Measurements from ENCODE around the gene EHBP1L1.

EHBP1L1 gene

DNA sequence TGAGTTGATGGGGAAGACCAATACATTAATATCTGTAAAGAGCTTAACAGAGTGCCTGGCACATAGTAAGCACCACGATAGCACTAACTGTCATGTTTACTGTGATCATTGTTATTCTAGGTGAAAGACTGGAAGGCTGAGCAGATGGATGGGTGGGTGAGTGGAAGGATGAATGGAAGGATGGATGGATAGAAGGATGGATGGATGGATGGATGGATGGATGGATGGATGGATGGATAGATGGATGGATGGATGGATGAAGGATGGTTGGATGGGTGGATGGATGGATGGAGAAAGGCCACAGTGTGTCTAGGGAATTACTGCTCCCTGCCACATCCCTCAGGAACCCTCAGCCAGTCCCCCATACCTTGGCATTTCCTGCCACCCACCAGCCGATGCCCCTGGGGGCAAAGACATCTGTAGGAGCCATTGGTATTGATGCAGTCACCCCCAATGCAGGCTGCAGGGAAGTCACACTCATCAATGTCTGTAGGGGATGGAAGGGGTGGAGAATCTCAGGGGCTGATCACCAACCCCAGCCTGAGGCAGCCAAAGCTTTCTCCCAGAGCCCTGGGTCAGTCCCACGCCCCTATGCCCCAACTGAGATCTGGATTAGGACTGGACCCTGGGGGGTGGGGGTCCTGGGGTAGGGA, 33.0 kb upstream of the EHBP1L1 start:
- no peak overlapping the region for H3K4me3 ChIP-seq (ENCODE audit: low read depth, low read length)
- H3K18ac ChIP-seq (ENCODE audit: low read length): no peak overlapping the region
- no peak overlapping the region for H2AFZ ChIP-seq (ENCODE audit: insufficient read depth, low read length, poor library complexity)
- no peak overlapping the region for H2BK120ac ChIP-seq (ENCODE audit: insufficient read depth, low read length, poor library complexity)
- H3K79me2 ChIP-seq (ENCODE audit: control insufficient read depth, insufficient read depth, low read length, poor library complexity): peaks cover 3% of the 10 kb centered on the region
- H3K4ac ChIP-seq (ENCODE audit: low read depth, low read length): no peak overlapping the region
- no peak overlapping the region for H2AK5ac ChIP-seq (ENCODE audit: low read length)
- no peak overlapping the region for H3K9ac ChIP-seq (ENCODE audit: low read length)
- peaks cover 10% of the 10 kb centered on the region for H3K27me3 ChIP-seq (ENCODE audit: insufficient read depth, low read length)
- H3K23ac ChIP-seq (ENCODE audit: low read length): no peak overlapping the region
- no peak overlapping the region for H2BK5ac ChIP-seq (ENCODE audit: low read depth, low read length, poor library complexity)
- no peak overlapping the region for H3K27ac ChIP-seq (ENCODE audit: low read depth, low read length)
- H3K14ac ChIP-seq (ENCODE audit: low read length): no peak overlapping the region
- H3K4me1 ChIP-seq (ENCODE audit: control insufficient read depth in 1 of 2, insufficient read depth in 2 of 2, low read length in 2 of 2): peaks cover 24 to 34% of the 10 kb centered on the region in 2 experiments
- H2BK12ac ChIP-seq (ENCODE audit: low read length): no peak overlapping the region
- no peak overlapping the region for H4K12ac ChIP-seq (ENCODE audit: low read depth, low read length)
- H3K79me1 ChIP-seq (ENCODE audit: low read length): peaks cover 18% of the 10 kb centered on the region
- H3K9me3 ChIP-seq (ENCODE audit: insufficient read depth, low read depth, low read length): peaks cover 2% of the 10 kb centered on the region
- WGBS (ENCODE audit: extremely low coverage, insufficient coverage, insufficient read length): no CpG with 5 or more reads among the region's 3 CpGs
- no peak overlapping the region for H4K91ac ChIP-seq (ENCODE audit: low read depth, low read length)
- no peak overlapping the region for H3K4me2 ChIP-seq (ENCODE audit: low read length)
- H4K8ac ChIP-seq (ENCODE audit: low read depth, low read length): no peak overlapping the region
- no peak for DNase-seq
- peaks cover 9 to 11% of the 10 kb centered on the region in 2 experiments for H3K36me3 ChIP-seq (ENCODE audit: control insufficient read depth in 1 of 2, insufficient read depth in 2 of 2, low read length in 2 of 2)

DNA sequence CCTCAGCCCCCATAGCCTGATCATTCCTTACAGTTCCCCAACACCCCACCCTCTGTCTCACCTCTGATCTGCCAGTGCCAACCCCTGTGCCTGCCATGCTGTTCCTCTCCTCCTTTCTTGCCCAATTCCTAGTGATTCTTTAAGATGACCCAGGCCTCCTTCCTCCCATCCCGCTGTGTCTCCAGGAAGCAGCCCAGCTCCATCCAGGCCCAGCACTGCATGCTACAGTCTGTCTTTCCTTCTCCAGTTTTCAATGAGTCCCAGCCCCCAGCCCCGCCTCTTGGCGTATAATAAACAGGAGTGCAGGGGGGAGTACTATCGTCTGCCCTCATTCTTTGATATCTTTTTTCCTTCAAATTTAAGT, 30.0 kb upstream of the EHBP1L1 start:
- no peak overlapping the region for H2BK5ac ChIP-seq (ENCODE audit: low read depth, low read length, poor library complexity)
- no peak overlapping the region for H3K4me2 ChIP-seq (ENCODE audit: low read length)
- H3K4me3 ChIP-seq (ENCODE audit: low read depth, low read length): no peak overlapping the region
- no peak overlapping the region for H2AK5ac ChIP-seq (ENCODE audit: low read length)
- no peak overlapping the region for H3K27ac ChIP-seq (ENCODE audit: low read depth, low read length)
- H3K4me1 ChIP-seq (ENCODE audit: control insufficient read depth in 1 of 2, insufficient read depth in 2 of 2, low read length in 2 of 2): peaks cover 16 to 17% of the 10 kb centered on the region in 2 experiments
- H4K8ac ChIP-seq (ENCODE audit: low read depth, low read length): no peak overlapping the region
- H2BK120ac ChIP-seq (ENCODE audit: insufficient read depth, low read length, poor library complexity): no peak overlapping the region
- no peak for DNase-seq
- H3K79me2 ChIP-seq (ENCODE audit: control insufficient read depth, insufficient read depth, low read length, poor library complexity): peaks cover 3% of the 10 kb centered on the region
- no peaks in the 10 kb centered on the region for H3K9me3 ChIP-seq (ENCODE audit: insufficient read depth, low read depth, low read length)
- H3K27me3 ChIP-seq (ENCODE audit: insufficient read depth, low read length): peaks cover 9% of the 10 kb centered on the region
- no CpG with 5 or more reads among the region's 4 CpGs for WGBS (ENCODE audit: extremely low coverage, insufficient coverage, insufficient read length)
- no peak overlapping the region for H3K9ac ChIP-seq (ENCODE audit: low read length)
- H2AFZ ChIP-seq (ENCODE audit: insufficient read depth, low read length, poor library complexity): no peak overlapping the region
- H3K18ac ChIP-seq (ENCODE audit: low read length): no peak overlapping the region
- no peak overlapping the region for H3K4ac ChIP-seq (ENCODE audit: low read depth, low read length)
- H2BK12ac ChIP-seq (ENCODE audit: low read length): no peak overlapping the region
- H3K36me3 ChIP-seq (ENCODE audit: control insufficient read depth in 1 of 2, insufficient read depth in 2 of 2, low read length in 2 of 2): no peaks in the 10 kb centered on the region
- no peak overlapping the region for H3K14ac ChIP-seq (ENCODE audit: low read length)
- H4K91ac ChIP-seq (ENCODE audit: low read depth, low read length): no peak overlapping the region
- H3K23ac ChIP-seq (ENCODE audit: low read length): no peak overlapping the region
- peaks cover 9% of the 10 kb centered on the region for H3K79me1 ChIP-seq (ENCODE audit: low read length)
- H4K12ac ChIP-seq (ENCODE audit: low read depth, low read length): no peak overlapping the region

- H4K91ac ChIP-seq (ENCODE audit: low read depth, low read length): peak overlapping the region; percentile 42
- no peak overlapping the region for H3K18ac ChIP-seq (ENCODE audit: low read length)
- H3K27ac ChIP-seq (ENCODE audit: low read depth, low read length): no peak overlapping the region
- peak overlapping the region; percentile 19 for H3K4me3 ChIP-seq (ENCODE audit: low read depth, low read length)
- H2BK5ac ChIP-seq (ENCODE audit: low read depth, low read length, poor library complexity): no peak overlapping the region
- H2BK12ac ChIP-seq (ENCODE audit: low read length): no peak overlapping the region
- peak overlapping the region; percentile 20 for H2AFZ ChIP-seq (ENCODE audit: insufficient read depth, low read length, poor library complexity)
- H4K8ac ChIP-seq (ENCODE audit: low read depth, low read length): peak overlapping the region; percentile 31
- peak overlapping the region; percentile 14 for H2BK120ac ChIP-seq (ENCODE audit: insufficient read depth, low read length, poor library complexity)
- WGBS (ENCODE audit: extremely low coverage, insufficient coverage, insufficient read length): no CpG with 5 or more reads among the region's 64 CpGs
- H3K79me1 ChIP-seq (ENCODE audit: low read length): peaks cover 4% of the 10 kb centered on the region
- peak overlapping the region; percentile 8 for H4K12ac ChIP-seq (ENCODE audit: low read depth, low read length)
- peak; percentile 77 to 85 for DNase-seq
- peak overlapping the region; percentile 39 for H3K14ac ChIP-seq (ENCODE audit: low read length)
- no peaks in the 10 kb centered on the region for H3K36me3 ChIP-seq (ENCODE audit: control insufficient read depth in 1 of 2, insufficient read depth in 2 of 2, low read length in 2 of 2)
- H3K4ac ChIP-seq (ENCODE audit: low read depth, low read length): no peak overlapping the region
- H3K9ac ChIP-seq (ENCODE audit: low read length): no peak overlapping the region
- peaks cover 9% of the 10 kb centered on the region for H3K27me3 ChIP-seq (ENCODE audit: insufficient read depth, low read length)
- H3K4me1 ChIP-seq (ENCODE audit: control insufficient read depth in 1 of 2, insufficient read depth in 2 of 2, low read length in 2 of 2): peaks cover 15 to 16% of the 10 kb centered on the region in 2 experiments
- no peak overlapping the region for H3K23ac ChIP-seq (ENCODE audit: low read length)
- no peaks in the 10 kb centered on the region for H3K9me3 ChIP-seq (ENCODE audit: insufficient read depth, low read depth, low read length)
- peak overlapping the region; percentile 63 for H3K4me2 ChIP-seq (ENCODE audit: low read length)
- H3K79me2 ChIP-seq (ENCODE audit: control insufficient read depth, insufficient read depth, low read length, poor library complexity): no peaks in the 10 kb centered on the region
- H2AK5ac ChIP-seq (ENCODE audit: low read length): no peak overlapping the region
Measured at GRCh38 chr11:65546217-65546958, 29.5 kb upstream of the EHBP1L1 start.

- Histone ChIP-seq H3K4ac (ENCODE audit: low read depth, low read length) (no peak overlapping the region), H2BK5ac (ENCODE audit: low read depth, low read length, poor library complexity) (no peak overlapping the region), H4K12ac (ENCODE audit: low read depth, low read length) (no peak overlapping the region), H2AFZ (ENCODE audit: insufficient read depth, low read length, poor library complexity) (no peak overlapping the region), H2BK12ac (ENCODE audit: low read length) (no peak overlapping the region), H4K91ac (ENCODE audit: low read depth, low read length) (no peak overlapping the region), H3K79me1 (ENCODE audit: low read length) (peaks cover 2% of the 10 kb centered on the region), H2AK5ac (ENCODE audit: low read length) (no peak overlapping the region), H3K23ac (ENCODE audit: low read length) (no peak overlapping the region), H4K8ac (ENCODE audit: low read depth, low read length) (no peak overlapping the region), H3K4me3 (ENCODE audit: low read depth, low read length) (no peak overlapping the region), H3K14ac (ENCODE audit: low read length) (no peak overlapping the region), H3K27ac (ENCODE audit: low read depth, low read length) (no peak overlapping the region), H3K9ac (ENCODE audit: low read length) (no peak overlapping the region), H3K9me3 (ENCODE audit: insufficient read depth, low read depth, low read length) (no peaks in the 10 kb centered on the region), H3K4me2 (ENCODE audit: low read length) (no peak overlapping the region), H3K36me3 (ENCODE audit: control insufficient read depth in 1 of 2, insufficient read depth in 2 of 2, low read length in 2 of 2) (no peaks in the 10 kb centered on the region), H3K27me3 (ENCODE audit: insufficient read depth, low read length) (peaks cover 9% of the 10 kb centered on the region), H3K79me2 (ENCODE audit: control insufficient read depth, insufficient read depth, low read length, poor library complexity) (no peaks in the 10 kb centered on the region), H3K4me1 (ENCODE audit: control insufficient read depth in 1 of 2, insufficient read depth in 2 of 2, low read length in 2 of 2) (peaks cover 9% of the 10 kb centered on the region in 2 experiments), H2BK120ac (ENCODE audit: insufficient read depth, low read length, poor library complexity) (no peak overlapping the region), H3K18ac (ENCODE audit: low read length) (no peak overlapping the region)
- no peak for DNase-seq
- WGBS (ENCODE audit: extremely low coverage, insufficient coverage, insufficient read length): no CpG with 5 or more reads among the region's 52 CpGs
Measured at GRCh38 chr11:65547446-65548125, 28.3 kb upstream of the EHBP1L1 start.

Measured in trophoblast cell (in vitro differentiated cells and primary cell).